ENCODE data around the gene DNAJB2.

Gene DNAJB2

DNA sequence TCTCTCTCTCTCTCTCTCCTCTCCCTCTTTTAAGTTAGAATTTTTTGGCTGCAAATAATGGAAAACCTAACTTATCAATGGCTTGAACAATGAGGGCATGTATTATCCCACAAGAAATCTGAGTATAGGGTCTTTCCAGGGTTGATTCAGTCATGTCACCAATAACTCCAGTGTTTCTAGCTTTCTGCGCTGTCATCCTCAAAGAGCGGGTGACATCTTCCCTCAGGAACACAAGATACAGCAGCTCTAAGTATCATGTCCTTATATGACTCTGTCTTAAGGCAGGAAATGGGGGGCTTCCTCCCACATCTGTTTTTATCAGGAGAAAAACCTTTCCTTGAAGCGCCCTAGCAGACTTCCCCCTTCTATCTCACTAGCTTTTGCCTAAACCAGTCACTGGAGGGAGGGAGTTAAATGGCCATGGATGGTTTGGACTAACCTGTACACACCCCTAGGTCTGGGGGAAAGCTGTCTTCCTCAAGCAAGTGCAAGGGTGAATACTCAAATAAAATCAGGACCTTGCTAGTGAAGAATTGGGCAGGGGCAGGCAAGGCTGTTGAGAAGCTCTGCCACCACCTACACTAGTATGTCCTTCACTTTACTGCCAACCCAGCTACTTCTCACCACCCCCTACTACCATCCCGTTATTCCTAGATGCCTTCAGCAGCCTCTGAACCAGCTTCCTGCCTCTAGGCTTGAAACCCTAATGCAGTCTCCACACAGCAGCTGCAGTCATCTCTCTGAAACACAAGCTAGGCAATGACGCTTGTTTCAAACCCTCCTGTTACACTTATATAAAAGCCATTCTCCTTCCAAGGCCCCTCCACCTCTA lies 17.9 kb upstream of the DNAJB2 start:
- peaks cover 3% of the 10 kb centered on the region for H3K4me1 ChIP-seq (ENCODE audit: insufficient read depth, insufficient read length)
- H3K9ac ChIP-seq (ENCODE audit: insufficient read length, low read depth), result no peak overlapping the region
- H3K27me3 ChIP-seq (ENCODE audit: insufficient read depth, insufficient read length), result peaks cover 9% of the 10 kb centered on the region
- TF ChIP-seq YY1 (IDR thresholded peaks at IDR 0.05; ENCODE audit: insufficient read depth, insufficient read length), result no peak
- TF ChIP-seq SUZ12 (IDR thresholded peaks at IDR 0.05; ENCODE audit: extremely low read depth, insufficient read depth, insufficient read length), result no peak
- TF ChIP-seq ZNF274 (IDR thresholded peaks at IDR 0.05; ENCODE audit: low read depth, low read length), result no peak
- H3K4me3 ChIP-seq (ENCODE audit: insufficient read length, low read depth), result no peak overlapping the region
- H3K36me3 ChIP-seq (ENCODE audit: insufficient read depth, insufficient read length, low read length), result no peaks in the 10 kb centered on the region
- no peaks in the 10 kb centered on the region for H3K9me3 ChIP-seq (ENCODE audit: insufficient read depth, low read length)
- DNase-seq (ENCODE audit: low read depth, low spot score), result no peak

DNA sequence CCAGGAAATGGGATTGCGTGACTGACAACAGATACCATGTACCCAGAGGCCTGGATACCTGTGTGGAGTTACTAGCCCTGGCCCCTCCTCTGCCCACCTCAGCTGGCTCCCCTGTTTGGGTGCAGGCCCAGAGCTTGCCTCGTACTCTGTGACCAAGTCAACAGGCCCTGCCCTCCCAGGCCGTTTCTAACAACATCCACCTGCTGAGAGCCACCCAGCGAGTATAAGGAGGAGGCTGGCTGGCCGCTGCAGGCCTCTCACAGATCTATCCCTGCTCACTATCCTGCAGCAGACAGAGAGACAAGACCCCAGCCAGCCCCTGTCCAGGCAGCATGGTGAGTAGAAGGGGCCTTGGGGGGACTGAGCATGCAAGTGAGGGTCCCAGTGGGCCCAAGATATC lies 12.9 kb upstream of the DNAJB2 start:
- Histone ChIP-seq H3K4me1 (ENCODE audit: insufficient read depth, insufficient read length) (peaks cover 3% of the 10 kb centered on the region), H3K9me3 (ENCODE audit: insufficient read depth, low read length) (no peaks in the 10 kb centered on the region), H3K27me3 (ENCODE audit: insufficient read depth, insufficient read length) (no peaks in the 10 kb centered on the region), H3K4me3 (ENCODE audit: insufficient read length, low read depth) (no peak overlapping the region), H3K9ac (ENCODE audit: insufficient read length, low read depth) (no peak overlapping the region), H3K36me3 (ENCODE audit: insufficient read depth, insufficient read length, low read length) (no peaks in the 10 kb centered on the region)
- TF ChIP-seq YY1 (IDR thresholded peaks at IDR 0.05; ENCODE audit: insufficient read depth, insufficient read length) (no peak), SUZ12 (IDR thresholded peaks at IDR 0.05; ENCODE audit: extremely low read depth, insufficient read depth, insufficient read length) (no peak), ZNF274 (IDR thresholded peaks at IDR 0.05; ENCODE audit: low read depth, low read length) (no peak)
- DNase-seq (ENCODE audit: low read depth, low spot score), result no peak

DNA sequence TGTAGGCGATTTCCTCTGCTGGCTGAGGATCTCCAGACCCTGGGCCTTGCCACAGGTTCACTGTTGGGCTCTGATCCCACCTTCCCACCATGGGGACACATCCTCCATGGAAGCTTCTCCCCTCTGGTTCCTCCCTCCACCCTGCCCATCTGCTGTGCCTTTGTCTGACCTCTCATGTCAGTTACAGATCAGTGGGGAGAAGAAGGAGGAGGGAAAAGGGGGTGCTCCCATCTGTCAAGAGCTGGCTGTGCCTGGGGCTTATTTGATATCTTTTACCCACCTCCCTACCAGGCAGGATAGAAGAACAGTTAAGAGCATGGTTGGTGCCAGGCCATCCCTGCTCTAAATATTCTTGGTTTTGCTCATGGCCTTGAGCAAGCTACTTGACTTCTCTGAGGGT lies 12.3 kb upstream of the DNAJB2 start:
- Histone ChIP-seq H3K4me1 (ENCODE audit: insufficient read depth, insufficient read length) (peaks cover 3% of the 10 kb centered on the region), H3K9me3 (ENCODE audit: insufficient read depth, low read length) (no peaks in the 10 kb centered on the region), H3K36me3 (ENCODE audit: insufficient read depth, insufficient read length, low read length) (no peaks in the 10 kb centered on the region), H3K9ac (ENCODE audit: insufficient read length, low read depth) (no peak overlapping the region), H3K4me3 (ENCODE audit: insufficient read length, low read depth) (no peak overlapping the region), H3K27me3 (ENCODE audit: insufficient read depth, insufficient read length) (no peaks in the 10 kb centered on the region)
- TF ChIP-seq YY1 (IDR thresholded peaks at IDR 0.05; ENCODE audit: insufficient read depth, insufficient read length), result no peak
- no peak for TF ChIP-seq SUZ12 (IDR thresholded peaks at IDR 0.05; ENCODE audit: extremely low read depth, insufficient read depth, insufficient read length)
- DNase-seq (ENCODE audit: low read depth, low spot score), result no peak

DNA sequence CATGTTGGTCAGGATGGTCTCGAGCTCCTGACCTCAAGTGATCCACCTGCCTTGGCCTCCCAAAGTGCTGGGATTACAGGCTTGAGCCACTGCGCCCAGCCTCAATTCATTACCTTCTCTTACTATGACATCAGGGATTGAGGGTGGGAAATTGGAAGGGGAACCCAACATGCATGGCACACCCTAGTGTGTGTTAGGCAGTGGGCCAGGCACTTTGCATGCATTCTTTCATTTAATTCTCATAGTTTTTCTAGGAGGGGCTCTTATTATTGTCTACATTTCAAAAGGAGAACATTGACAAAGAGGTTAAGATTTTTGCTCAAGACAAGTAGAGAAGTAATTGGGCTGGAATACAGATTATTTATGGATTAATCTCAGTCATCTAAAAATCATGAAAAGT lies 10.9 kb upstream of the DNAJB2 start:
- Histone ChIP-seq H3K4me3 (ENCODE audit: insufficient read length, low read depth) (no peak overlapping the region), H3K27me3 (ENCODE audit: insufficient read depth, insufficient read length) (no peaks in the 10 kb centered on the region), H3K36me3 (ENCODE audit: insufficient read depth, insufficient read length, low read length) (no peaks in the 10 kb centered on the region), H3K9me3 (ENCODE audit: insufficient read depth, low read length) (no peaks in the 10 kb centered on the region), H3K9ac (ENCODE audit: insufficient read length, low read depth) (no peak overlapping the region), H3K4me1 (ENCODE audit: insufficient read depth, insufficient read length) (peaks cover 3% of the 10 kb centered on the region)
- no peak for DNase-seq (ENCODE audit: low read depth, low spot score)
- TF ChIP-seq SUZ12 (IDR thresholded peaks at IDR 0.05; ENCODE audit: extremely low read depth, insufficient read depth, insufficient read length), result no peak
- no peak for TF ChIP-seq ZNF274 (IDR thresholded peaks at IDR 0.05; ENCODE audit: low read depth, low read length)
- TF ChIP-seq YY1 (IDR thresholded peaks at IDR 0.05; ENCODE audit: insufficient read depth, insufficient read length), result no peak

DNA sequence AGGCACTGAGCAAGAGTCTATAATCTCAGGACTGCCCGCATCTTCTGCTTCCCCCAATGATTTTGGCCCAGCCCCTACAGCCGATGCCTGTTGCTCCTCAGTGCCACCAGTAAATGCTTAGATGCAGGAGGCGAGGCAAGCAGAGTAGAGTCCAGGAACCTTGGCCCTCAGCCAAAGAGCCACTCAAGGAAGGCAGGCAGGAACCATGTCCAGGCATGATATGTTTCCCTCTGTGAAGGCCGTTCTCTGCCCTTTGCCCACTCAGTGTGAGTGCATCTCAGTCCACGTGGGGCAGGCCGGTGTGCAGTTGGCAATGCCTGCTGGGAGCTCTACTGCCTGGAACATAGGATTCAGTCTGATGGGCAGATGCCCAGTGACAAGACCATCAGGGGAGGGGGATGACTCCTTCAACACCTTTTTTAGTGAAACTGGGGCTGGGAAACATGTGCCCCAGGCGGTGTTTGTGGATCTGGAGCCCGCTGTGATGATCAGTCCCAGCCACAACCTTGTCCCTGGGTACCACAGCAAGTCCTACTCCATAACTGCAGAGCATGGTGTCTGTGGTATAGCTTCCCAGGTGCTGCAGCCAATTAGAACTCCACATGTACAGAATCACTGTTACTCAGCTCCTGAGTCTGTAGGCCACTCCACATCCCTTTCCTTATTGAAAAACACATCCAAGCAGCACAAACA lies 9.7 kb upstream of the DNAJB2 start:
- Histone ChIP-seq H3K9me3 (ENCODE audit: insufficient read depth, low read length) (no peaks in the 10 kb centered on the region), H3K36me3 (ENCODE audit: insufficient read depth, insufficient read length, low read length) (no peaks in the 10 kb centered on the region), H3K4me1 (ENCODE audit: insufficient read depth, insufficient read length) (peaks cover 10% of the 10 kb centered on the region), H3K4me3 (ENCODE audit: insufficient read length, low read depth) (no peak overlapping the region), H3K9ac (ENCODE audit: insufficient read length, low read depth) (no peak overlapping the region), H3K27me3 (ENCODE audit: insufficient read depth, insufficient read length) (no peaks in the 10 kb centered on the region)
- TF ChIP-seq YY1 (IDR thresholded peaks at IDR 0.05; ENCODE audit: insufficient read depth, insufficient read length), result no peak
- TF ChIP-seq ZNF274 (IDR thresholded peaks at IDR 0.05; ENCODE audit: low read depth, low read length), result no peak
- no peak for TF ChIP-seq SUZ12 (IDR thresholded peaks at IDR 0.05; ENCODE audit: extremely low read depth, insufficient read depth, insufficient read length)
- DNase-seq (ENCODE audit: low read depth, low spot score), result no peak

DNA sequence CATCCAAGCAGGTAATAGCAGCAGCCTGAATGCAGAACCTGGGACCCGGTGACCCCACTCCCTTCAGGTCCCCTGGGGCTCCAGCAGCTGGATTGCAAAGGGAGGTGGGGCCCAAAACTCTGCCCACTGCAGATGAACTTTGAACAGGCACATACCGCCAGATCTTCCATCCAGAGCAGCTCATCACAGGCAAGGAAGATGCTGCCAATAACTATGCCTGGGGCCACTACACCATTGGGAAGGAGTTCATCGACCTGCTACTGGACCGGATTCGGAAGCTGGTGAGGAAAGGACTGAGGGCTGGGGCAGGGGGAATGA lies 9.2 kb upstream of the DNAJB2 start:
- no peak overlapping the region for H3K9ac ChIP-seq (ENCODE audit: insufficient read length, low read depth)
- TF ChIP-seq ZNF274 (IDR thresholded peaks at IDR 0.05; ENCODE audit: low read depth, low read length) (no peak), YY1 (IDR thresholded peaks at IDR 0.05; ENCODE audit: insufficient read depth, insufficient read length) (no peak), SUZ12 (IDR thresholded peaks at IDR 0.05; ENCODE audit: extremely low read depth, insufficient read depth, insufficient read length) (no peak)
- no peaks in the 10 kb centered on the region for H3K9me3 ChIP-seq (ENCODE audit: insufficient read depth, low read length)
- H3K36me3 ChIP-seq (ENCODE audit: insufficient read depth, insufficient read length, low read length), result no peaks in the 10 kb centered on the region
- DNase-seq (ENCODE audit: low read depth, low spot score), result no peak
- no peaks in the 10 kb centered on the region for H3K27me3 ChIP-seq (ENCODE audit: insufficient read depth, insufficient read length)
- peaks cover 10% of the 10 kb centered on the region for H3K4me1 ChIP-seq (ENCODE audit: insufficient read depth, insufficient read length)
- no peak overlapping the region for H3K4me3 ChIP-seq (ENCODE audit: insufficient read length, low read depth)

DNA sequence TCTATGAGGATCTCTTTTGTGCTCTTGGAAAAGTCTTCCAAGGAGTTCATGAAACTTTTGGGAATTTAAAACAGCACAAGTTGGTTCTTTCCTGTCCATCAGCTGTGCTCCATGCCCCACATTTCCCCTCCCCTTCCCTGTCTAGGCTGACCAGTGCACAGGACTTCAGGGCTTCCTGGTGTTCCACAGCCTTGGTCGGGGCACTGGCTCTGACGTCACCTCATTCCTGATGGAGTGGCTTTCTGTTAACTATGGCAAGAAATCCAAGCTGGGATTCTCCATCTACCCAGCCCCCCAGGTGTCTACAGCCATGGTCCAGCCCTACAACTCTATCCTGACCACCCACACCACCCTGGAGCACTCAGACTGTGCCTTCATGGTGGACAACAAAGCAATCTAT lies 8.1 kb upstream of the DNAJB2 start:
- no peaks in the 10 kb centered on the region for H3K36me3 ChIP-seq (ENCODE audit: insufficient read depth, insufficient read length, low read length)
- peaks cover 9% of the 10 kb centered on the region for H3K4me1 ChIP-seq (ENCODE audit: insufficient read depth, insufficient read length)
- H3K4me3 ChIP-seq (ENCODE audit: insufficient read length, low read depth), result no peak overlapping the region
- no peaks in the 10 kb centered on the region for H3K9me3 ChIP-seq (ENCODE audit: insufficient read depth, low read length)
- H3K9ac ChIP-seq (ENCODE audit: insufficient read length, low read depth), result no peak overlapping the region
- no peaks in the 10 kb centered on the region for H3K27me3 ChIP-seq (ENCODE audit: insufficient read depth, insufficient read length)
- no peak for DNase-seq (ENCODE audit: low read depth, low spot score)
- TF ChIP-seq YY1 (IDR thresholded peaks at IDR 0.05; ENCODE audit: insufficient read depth, insufficient read length) (no peak), SUZ12 (IDR thresholded peaks at IDR 0.05; ENCODE audit: extremely low read depth, insufficient read depth, insufficient read length) (no peak), ZNF274 (IDR thresholded peaks at IDR 0.05; ENCODE audit: low read depth, low read length) (no peak)
